ENCODE measurements around the gene CD302.
A peak's percentile ranks its signal among the peaks of the same experiment; 100 is the strongest.

DNA sequence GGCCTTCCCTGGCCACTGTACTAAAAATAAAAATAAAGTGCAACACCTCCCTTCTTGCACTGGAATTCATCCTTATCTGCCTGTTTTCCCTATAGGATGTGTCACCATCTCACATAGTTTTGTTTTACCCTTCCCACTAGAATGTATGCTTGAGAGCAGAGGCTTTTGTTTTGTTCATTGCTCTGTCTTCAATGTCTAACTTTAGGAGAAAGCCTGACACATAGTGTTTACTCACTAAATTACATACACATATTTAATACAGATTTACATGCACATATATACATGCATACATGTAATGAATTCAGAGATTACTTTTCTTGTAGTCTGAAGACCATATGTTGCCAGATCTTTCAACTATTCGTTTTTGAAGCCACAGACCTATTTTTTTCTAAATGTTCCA lies 23.0 kb downstream of the CD302 start:
- TF ChIP-seq, protein P1, sequence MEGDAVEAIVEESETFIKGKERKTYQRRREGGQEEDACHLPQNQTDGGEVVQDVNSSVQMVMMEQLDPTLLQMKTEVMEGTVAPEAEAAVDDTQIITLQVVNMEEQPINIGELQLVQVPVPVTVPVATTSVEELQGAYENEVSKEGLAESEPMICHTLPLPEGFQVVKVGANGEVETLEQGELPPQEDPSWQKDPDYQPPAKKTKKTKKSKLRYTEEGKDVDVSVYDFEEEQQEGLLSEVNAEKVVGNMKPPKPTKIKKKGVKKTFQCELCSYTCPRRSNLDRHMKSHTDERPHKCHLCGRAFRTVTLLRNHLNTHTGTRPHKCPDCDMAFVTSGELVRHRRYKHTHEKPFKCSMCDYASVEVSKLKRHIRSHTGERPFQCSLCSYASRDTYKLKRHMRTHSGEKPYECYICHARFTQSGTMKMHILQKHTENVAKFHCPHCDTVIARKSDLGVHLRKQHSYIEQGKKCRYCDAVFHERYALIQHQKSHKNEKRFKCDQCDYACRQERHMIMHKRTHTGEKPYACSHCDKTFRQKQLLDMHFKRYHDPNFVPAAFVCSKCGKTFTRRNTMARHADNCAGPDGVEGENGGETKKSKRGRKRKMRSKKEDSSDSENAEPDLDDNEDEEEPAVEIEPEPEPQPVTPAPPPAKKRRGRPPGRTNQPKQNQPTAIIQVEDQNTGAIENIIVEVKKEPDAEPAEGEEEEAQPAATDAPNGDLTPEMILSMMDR (IDR thresholded peaks at IDR 0.05; ENCODE audit: borderline replicate concordance, extremely low read depth, low read length, poor library complexity, severe bottlenecking) = peak; percentile 20
- no peak for TF ChIP-seq EZH2 (IDR thresholded peaks at IDR 0.05; ENCODE audit: borderline replicate concordance, low read depth, low read length, severe bottlenecking)

Measured in DND-41 (cell line).